Astrocyte (in vitro differentiated cells and primary cell): ENCODE measurements around the gene SELE.

Experiments used
- EZH2 ChIP-seq: IDR thresholded peaks from 2 replicates; pipeline ENCODE4 v1.6.1; 2012; ENCODE audit warnings: mild to moderate bottlenecking, low read length, inconsistent platforms; ENCODE audit not compliant: insufficient read depth
- TF ChIP-seq, protein P1 (sequence below): IDR thresholded peaks from 2 replicates; pipeline ENCODE4 v1.5.1; 2011; ENCODE audit warnings: low read depth, mild to moderate bottlenecking, inconsistent platforms, low read length, moderate library complexity; ENCODE audit not compliant: insufficient read depth

DNA sequence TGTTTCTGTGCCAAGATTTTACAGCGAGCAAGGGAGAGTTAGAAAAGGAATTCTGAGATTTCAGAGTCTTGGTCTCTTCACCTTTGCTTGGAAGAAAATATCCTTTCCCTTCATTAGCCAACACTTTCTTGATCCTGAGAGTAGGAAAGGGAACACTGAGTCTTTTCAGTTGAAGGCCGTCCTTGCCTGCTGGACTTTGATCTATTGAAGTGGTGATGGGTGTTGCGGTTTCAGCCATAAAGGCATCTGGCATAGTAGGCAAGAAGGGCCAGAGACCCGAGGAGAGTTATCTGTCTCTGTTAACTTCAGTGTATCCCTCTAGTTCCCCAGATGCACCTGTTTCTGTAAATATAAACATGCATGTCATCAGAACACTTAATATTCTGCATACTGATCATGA, 9.7 kb downstream of the SELE start:
- TF ChIP-seq, protein P1, sequence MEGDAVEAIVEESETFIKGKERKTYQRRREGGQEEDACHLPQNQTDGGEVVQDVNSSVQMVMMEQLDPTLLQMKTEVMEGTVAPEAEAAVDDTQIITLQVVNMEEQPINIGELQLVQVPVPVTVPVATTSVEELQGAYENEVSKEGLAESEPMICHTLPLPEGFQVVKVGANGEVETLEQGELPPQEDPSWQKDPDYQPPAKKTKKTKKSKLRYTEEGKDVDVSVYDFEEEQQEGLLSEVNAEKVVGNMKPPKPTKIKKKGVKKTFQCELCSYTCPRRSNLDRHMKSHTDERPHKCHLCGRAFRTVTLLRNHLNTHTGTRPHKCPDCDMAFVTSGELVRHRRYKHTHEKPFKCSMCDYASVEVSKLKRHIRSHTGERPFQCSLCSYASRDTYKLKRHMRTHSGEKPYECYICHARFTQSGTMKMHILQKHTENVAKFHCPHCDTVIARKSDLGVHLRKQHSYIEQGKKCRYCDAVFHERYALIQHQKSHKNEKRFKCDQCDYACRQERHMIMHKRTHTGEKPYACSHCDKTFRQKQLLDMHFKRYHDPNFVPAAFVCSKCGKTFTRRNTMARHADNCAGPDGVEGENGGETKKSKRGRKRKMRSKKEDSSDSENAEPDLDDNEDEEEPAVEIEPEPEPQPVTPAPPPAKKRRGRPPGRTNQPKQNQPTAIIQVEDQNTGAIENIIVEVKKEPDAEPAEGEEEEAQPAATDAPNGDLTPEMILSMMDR = no peak
- TF ChIP-seq EZH2 = no peak
